MG63 (cell line): Measurements from ENCODE around the gene MS4A3. TPM values are rescaled to one million over a fixed set of nuclear protein-coding genes. Genes with fewer than 3 reads are reported as not detected.
"Not testable (repeated sequence)": the region's sequence is repeated elsewhere in the genome, so short reads cannot be mapped to it uniquely, and the experiment has no call there.

ENCODE experiments used
- DNase-seq: peaks from one replicate; pipeline ENCODE4 v3.0.0-alpha.2; 2020
- H3K27me3 ChIP-seq: fragments of 250-450 bp; sonication (Bioruptor Pico); 2 replicates; pipeline ENCODE4 v1.5.1; 2020; ENCODE audit warnings: mild to moderate bottlenecking, moderate library complexity
- H3K36me3 ChIP-seq: fragments of 250-450 bp; sonication (Bioruptor Pico); 2 replicates; pipeline ENCODE4 v1.5.1; 2020; ENCODE audit warnings: mild to moderate bottlenecking, moderate library complexity
- H3K4me3 ChIP-seq: fragments of 250-450 bp; sonication (Bioruptor Pico); 2 replicates; pipeline ENCODE4 v1.5.1; 2020; ENCODE audit warnings: mild to moderate bottlenecking, moderate library complexity
- H3K9me3 ChIP-seq: fragments of 250-450 bp; sonication (Bioruptor Pico); 2 replicates; pipeline ENCODE4 v1.5.1; 2020; ENCODE audit warnings: mild to moderate bottlenecking, moderate library complexity
- total RNA-seq: library from RNA; depleted of rRNA; stranded (reverse); fragments of >200 nt; shearing (Covaris generic); gene quantifications from 2 replicates; pipeline ENCODE4 v1.2.3, GENCODE V29; 2014; ENCODE audit warnings: low replicate concordance; rRNA removed

The MS4A3 gene
- total RNA-seq = not detected in 2 replicates

GRCh38 chr11:60056349-60056969 lies at the start of gene MS4A3:
MS4A3 (plus strand) TSS chr11:60056665; CDS start chr11:60061161, 4,496 bp downstream.
- no peak within 1 kb of the TSS for H3K4me3 ChIP-seq
- DNase-seq = no peak
- no peaks in the 10 kb centered on the region for H3K9me3 ChIP-seq
- H3K36me3 ChIP-seq = no peaks in the 10 kb centered on the region
- no peaks in the 10 kb centered on the region for H3K27me3 ChIP-seq

- H3K27me3 ChIP-seq = no peaks in the 10 kb centered on the region
- no peak within 1 kb of the TSS for H3K4me3 ChIP-seq
- H3K36me3 ChIP-seq = no peaks in the 10 kb centered on the region
- no peaks in the 10 kb centered on the region for H3K9me3 ChIP-seq
- DNase-seq = no peak
These were observed 39.6 kb upstream of the MS4A3 start, which contains the start of gene OOSP4B for GRCh38 chr11:60016881-60017280. OOSP4B (plus strand) TSS chr11:60017181.

- H3K27me3 ChIP-seq = no peaks in the 10 kb centered on the region
- no peak for DNase-seq
- no peaks in the 10 kb centered on the region for H3K36me3 ChIP-seq
- no peaks in the 10 kb centered on the region for H3K9me3 ChIP-seq
- H3K4me3 ChIP-seq = no peak overlapping the region
These were observed 38.4 kb upstream of the MS4A3 start for GRCh38 chr11:60018058-60018457.

GRCh38 chr11:60020376-60020775 lies 36.1 kb upstream of the MS4A3 start:
- not testable (repeated sequence) for H3K4me3 ChIP-seq, H3K36me3 ChIP-seq, DNase-seq, H3K27me3 ChIP-seq, H3K9me3 ChIP-seq

GRCh38 chr11:60029015-60029632 lies 27.3 kb upstream of the MS4A3 start:
- no peaks in the 10 kb centered on the region for H3K9me3 ChIP-seq

GRCh38 chr11:60040109-60040508 lies 16.4 kb upstream of the MS4A3 start, which contains the start of gene OOSP2:
OOSP2 (plus strand) TSS chr11:60040409; CDS start chr11:60040460, 51 bp downstream.
- no peaks in the 10 kb centered on the region for H3K27me3 ChIP-seq
- no peaks in the 10 kb centered on the region for H3K36me3 ChIP-seq
- DNase-seq = no peak
- no peak within 1 kb of the TSS for H3K4me3 ChIP-seq
- H3K9me3 ChIP-seq = no peaks in the 10 kb centered on the region

More at GRCh38 chr11:60029015-60029632, 27.3 kb upstream of the MS4A3 start:
- Histone ChIP-seq H3K27me3 (no peaks in the 10 kb centered on the region), H3K4me3 (no peak overlapping the region), H3K36me3 (no peaks in the 10 kb centered on the region)
- no peak for DNase-seq

- not testable (repeated sequence) for H3K27me3 ChIP-seq
These were observed 6.0 kb upstream of the MS4A3 start for GRCh38 chr11:60050422-60050821.

GRCh38 chr11:60050839-60051238 lies 5.6 kb upstream of the MS4A3 start:
- H3K4me3 ChIP-seq, H3K9me3 ChIP-seq, H3K36me3 ChIP-seq, DNase-seq, H3K27me3 ChIP-seq: not testable (repeated sequence)

More at GRCh38 chr11:60050422-60050821, 6.0 kb upstream of the MS4A3 start:
- DNase-seq, H3K9me3 ChIP-seq, H3K36me3 ChIP-seq, H3K4me3 ChIP-seq: not testable (repeated sequence)

GRCh38 chr11:60059052-60059451 lies 2.6 kb downstream of the MS4A3 start:
- Histone ChIP-seq H3K27me3 (no peaks in the 10 kb centered on the region), H3K9me3 (no peaks in the 10 kb centered on the region), H3K4me3 (no peak overlapping the region), H3K36me3 (no peaks in the 10 kb centered on the region)
- DNase-seq = no peak

GRCh38 chr11:60059521-60060240 lies 3.2 kb downstream of the MS4A3 start:
- no peak for DNase-seq
- no peaks in the 10 kb centered on the region for H3K27me3 ChIP-seq

GRCh38 chr11:60064111-60064510 lies 7.6 kb downstream of the MS4A3 start:
- no peaks in the 10 kb centered on the region for H3K27me3 ChIP-seq
- no peak for DNase-seq
- no peaks in the 10 kb centered on the region for H3K36me3 ChIP-seq
- H3K4me3 ChIP-seq = no peak overlapping the region
- no peaks in the 10 kb centered on the region for H3K9me3 ChIP-seq

More at GRCh38 chr11:60059521-60060240, 3.2 kb downstream of the MS4A3 start:
- H3K4me3 ChIP-seq = no peak overlapping the region
- no peaks in the 10 kb centered on the region for H3K36me3 ChIP-seq
- no peaks in the 10 kb centered on the region for H3K9me3 ChIP-seq

GRCh38 chr11:60065801-60066200 lies 9.3 kb downstream of the MS4A3 start:
- Histone ChIP-seq H3K27me3 (no peaks in the 10 kb centered on the region), H3K36me3 (no peaks in the 10 kb centered on the region), H3K9me3 (no peaks in the 10 kb centered on the region), H3K4me3 (no peak overlapping the region)
- no peak for DNase-seq

GRCh38 chr11:60069450-60069849 lies 13.0 kb downstream of the MS4A3 start:
- no peaks in the 10 kb centered on the region for H3K27me3 ChIP-seq
- H3K4me3 ChIP-seq = no peak overlapping the region
- no peak for DNase-seq
- no peaks in the 10 kb centered on the region for H3K36me3 ChIP-seq
- H3K9me3 ChIP-seq = no peaks in the 10 kb centered on the region

GRCh38 chr11:60071644-60072043 lies 15.2 kb downstream of the MS4A3 start:
- not testable (repeated sequence) for DNase-seq

GRCh38 chr11:60077216-60077817 lies 20.9 kb downstream of the MS4A3 start:
- Histone ChIP-seq H3K36me3 (no peaks in the 10 kb centered on the region), H3K9me3 (peaks cover 2% of the 10 kb centered on the region; the same call in 1 of the 2 replicates), H3K4me3 (no peak overlapping the region), H3K27me3 (no peaks in the 10 kb centered on the region)
- no peak for DNase-seq

More at GRCh38 chr11:60071644-60072043, 15.2 kb downstream of the MS4A3 start:
- H3K27me3 ChIP-seq, H3K36me3 ChIP-seq, H3K4me3 ChIP-seq, H3K9me3 ChIP-seq: not testable (repeated sequence)

GRCh38 chr11:60077981-60078380 lies 21.5 kb downstream of the MS4A3 start:
- H3K4me3 ChIP-seq = no peak overlapping the region
- H3K9me3 ChIP-seq = peaks cover 2% of the 10 kb centered on the region; the same call in 1 of the 2 replicates
- no peak for DNase-seq
- H3K27me3 ChIP-seq = no peaks in the 10 kb centered on the region
- H3K36me3 ChIP-seq = no peaks in the 10 kb centered on the region

- no peaks in the 10 kb centered on the region for H3K36me3 ChIP-seq
- H3K4me3 ChIP-seq = no peak overlapping the region
- DNase-seq = no peak
- H3K27me3 ChIP-seq = no peaks in the 10 kb centered on the region
- H3K9me3 ChIP-seq = peaks cover 2% of the 10 kb centered on the region; the same call in 1 of the 2 replicates
These were observed 22.3 kb downstream of the MS4A3 start for GRCh38 chr11:60078745-60079144.
